ENCODE results near the gene DUSP3.

Gene DUSP3

DNA sequence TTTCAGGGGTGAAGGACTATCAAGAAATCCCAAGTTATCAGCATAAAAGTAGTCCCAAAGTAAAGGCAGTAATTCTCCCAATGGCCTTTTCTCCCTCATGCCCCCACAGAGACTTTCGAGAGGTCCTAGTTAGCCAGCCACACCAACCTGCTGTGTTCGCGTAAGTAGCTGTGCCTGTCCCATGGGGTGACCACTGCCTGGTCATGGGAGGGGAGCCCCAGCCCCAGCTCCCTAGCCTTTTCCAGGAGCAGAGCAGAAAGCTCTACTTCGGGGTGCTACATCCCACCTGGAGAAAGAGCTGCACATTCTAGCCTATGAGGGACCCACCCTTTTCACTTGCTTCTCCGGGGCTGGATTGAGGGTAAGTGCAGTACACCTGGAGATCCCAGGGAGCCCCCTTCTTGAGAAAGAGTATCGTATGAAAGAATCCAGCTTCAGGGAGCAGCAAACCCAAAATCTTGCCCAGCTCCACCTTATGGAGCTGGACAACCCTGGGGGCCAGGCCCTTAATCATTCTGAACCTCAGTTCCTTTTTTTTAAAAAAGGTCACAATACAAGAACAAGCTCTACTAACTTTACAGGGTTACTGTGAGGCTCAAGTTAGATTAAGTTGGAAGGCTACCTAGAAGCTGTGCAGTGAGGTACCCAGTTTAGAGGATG is 11.6 kb downstream of the DUSP3 start:
- no peak for DNase-seq (ENCODE audit: low read depth)

DNA sequence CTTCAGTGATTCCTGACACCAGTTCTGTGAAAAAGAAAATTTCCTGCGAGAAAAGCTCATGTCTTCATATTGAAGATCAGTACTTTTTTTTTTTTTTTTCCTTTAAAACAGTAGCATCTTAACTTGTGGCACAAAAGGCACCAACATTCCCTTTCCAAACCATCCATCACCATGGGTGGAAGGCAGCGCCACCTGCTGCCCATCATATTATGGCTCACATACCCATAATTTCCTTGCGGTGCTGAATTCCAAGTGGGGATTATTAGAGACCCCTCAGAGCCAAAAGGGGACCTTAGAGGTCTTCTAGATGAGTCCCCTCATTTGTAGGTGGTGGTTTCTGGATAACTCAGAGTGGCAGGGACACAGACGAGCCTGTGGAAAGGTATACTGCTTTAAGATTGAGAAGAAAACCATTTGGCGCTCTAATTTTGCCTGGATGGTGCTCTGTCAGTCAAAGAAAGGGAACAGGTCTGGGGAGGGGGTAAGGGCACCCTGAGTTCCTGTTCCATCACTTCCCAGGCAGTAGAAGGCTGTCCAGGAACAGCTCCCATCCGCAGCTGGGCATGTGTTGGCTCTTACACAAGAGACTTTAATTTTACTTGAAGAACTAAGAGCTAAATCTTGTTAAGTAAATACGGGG is 12.2 kb downstream of the DUSP3 start:
- H3K4me3 ChIP-seq (replicated peaks; ENCODE audit: low read depth, low read length), result no peak overlapping the region
- DNase-seq (ENCODE audit: low read depth), result peak; percentile 74
- TF ChIP-seq, protein P1, sequence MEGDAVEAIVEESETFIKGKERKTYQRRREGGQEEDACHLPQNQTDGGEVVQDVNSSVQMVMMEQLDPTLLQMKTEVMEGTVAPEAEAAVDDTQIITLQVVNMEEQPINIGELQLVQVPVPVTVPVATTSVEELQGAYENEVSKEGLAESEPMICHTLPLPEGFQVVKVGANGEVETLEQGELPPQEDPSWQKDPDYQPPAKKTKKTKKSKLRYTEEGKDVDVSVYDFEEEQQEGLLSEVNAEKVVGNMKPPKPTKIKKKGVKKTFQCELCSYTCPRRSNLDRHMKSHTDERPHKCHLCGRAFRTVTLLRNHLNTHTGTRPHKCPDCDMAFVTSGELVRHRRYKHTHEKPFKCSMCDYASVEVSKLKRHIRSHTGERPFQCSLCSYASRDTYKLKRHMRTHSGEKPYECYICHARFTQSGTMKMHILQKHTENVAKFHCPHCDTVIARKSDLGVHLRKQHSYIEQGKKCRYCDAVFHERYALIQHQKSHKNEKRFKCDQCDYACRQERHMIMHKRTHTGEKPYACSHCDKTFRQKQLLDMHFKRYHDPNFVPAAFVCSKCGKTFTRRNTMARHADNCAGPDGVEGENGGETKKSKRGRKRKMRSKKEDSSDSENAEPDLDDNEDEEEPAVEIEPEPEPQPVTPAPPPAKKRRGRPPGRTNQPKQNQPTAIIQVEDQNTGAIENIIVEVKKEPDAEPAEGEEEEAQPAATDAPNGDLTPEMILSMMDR (IDR thresholded peaks at IDR 0.05; ENCODE audit: low read length, missing control alignments), result peak; percentile 92

More for the DNA sequence above, 11.6 kb downstream of the DUSP3 start:
- TF ChIP-seq, protein P1 (IDR thresholded peaks at IDR 0.05; ENCODE audit: low read length, missing control alignments), result no peak
- no peak overlapping the region for H3K4me3 ChIP-seq (replicated peaks; ENCODE audit: low read depth, low read length)

DNA sequence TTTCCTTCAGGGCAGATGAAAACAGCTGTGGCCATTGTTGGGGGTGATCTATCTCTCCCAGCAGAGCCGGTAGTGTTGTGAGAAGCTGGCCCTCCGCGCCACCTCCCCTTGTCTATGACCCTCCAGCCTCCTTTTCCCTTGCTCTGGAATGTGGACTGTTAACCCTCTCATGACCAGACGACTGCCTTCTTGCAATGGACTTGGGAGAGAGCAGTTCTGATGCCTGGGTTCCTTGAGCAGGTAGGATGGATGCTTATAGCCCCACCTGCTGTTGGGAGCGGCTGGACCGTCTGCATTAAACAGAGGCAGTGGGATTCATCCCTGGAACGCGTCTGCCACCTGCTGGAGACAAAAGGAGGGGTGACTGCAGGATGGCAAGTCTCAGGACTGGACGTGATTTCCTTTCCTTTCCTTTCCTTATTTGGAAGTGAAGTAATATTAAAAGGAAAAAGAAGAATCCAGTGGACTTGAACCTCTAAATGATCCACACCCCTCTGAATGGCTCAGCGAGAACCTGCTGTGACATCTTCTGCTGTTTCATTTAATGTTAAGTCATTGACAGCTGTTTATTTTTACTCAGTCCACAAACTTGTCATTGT is 18.4 kb downstream of the DUSP3 start:
- peak; percentile 96 for DNase-seq (ENCODE audit: low read depth)
- TF ChIP-seq, protein P1 (IDR thresholded peaks at IDR 0.05; ENCODE audit: low read length, missing control alignments), result peak; percentile 100
- H3K4me3 ChIP-seq (replicated peaks; ENCODE audit: low read depth, low read length), result no peak overlapping the region

DNA sequence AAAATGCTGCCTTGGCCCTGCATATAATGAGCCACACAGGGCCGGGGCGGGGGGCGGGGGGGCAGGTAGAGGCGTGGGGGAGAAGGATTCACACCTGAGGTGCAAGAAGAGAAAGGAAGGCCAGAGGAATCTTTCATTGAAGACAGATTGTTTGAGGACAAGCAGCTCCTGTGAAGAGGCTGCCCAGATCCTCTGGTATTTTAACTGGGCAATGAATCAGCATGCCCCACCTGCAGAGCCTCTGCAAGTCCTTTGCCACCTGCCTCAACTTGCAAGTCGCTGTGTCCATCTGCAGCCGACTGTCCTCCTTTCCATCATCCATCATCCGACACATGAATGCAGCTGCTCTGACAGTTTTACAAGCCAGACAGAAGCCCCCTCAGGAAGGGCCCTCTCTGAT is 18.9 kb downstream of the DUSP3 start:
- TF ChIP-seq, protein P1 (IDR thresholded peaks at IDR 0.05; ENCODE audit: low read length, missing control alignments), result no peak
- H3K4me3 ChIP-seq (replicated peaks; ENCODE audit: low read depth, low read length), result no peak overlapping the region
- no peak for DNase-seq (ENCODE audit: low read depth)

DNA sequence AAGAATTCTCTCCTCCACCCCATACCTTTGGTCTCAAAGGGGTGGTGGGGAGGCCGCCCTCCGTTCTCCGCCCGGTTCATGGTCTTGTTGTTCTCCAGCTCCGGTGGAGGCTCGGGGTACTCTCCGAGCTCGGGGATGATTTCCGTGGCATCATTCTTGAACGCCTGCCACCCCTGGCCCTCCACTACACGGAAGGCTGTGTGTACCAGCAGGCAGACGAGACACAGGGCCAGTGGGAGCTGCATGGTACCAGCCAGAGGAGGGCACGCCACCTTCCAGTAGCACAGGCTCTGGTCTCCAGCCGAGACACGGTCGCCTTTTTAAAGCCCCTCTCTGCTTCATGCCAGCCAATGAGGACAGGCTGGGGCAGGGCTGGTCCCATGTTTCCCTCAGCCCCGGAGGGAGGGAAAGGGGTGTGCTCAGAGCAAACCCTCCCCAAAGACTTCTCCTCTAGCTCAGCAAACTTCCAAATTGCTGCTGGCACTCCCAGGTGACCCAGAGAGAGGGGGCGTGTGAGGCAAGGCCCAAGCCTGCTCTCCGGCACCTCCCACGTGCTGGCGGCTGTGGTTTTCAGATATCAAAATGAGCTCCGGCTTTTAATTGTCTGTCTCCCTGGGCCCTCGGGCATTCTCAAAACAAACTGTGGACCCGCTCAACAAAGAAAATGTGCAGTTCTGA is 20.1 kb downstream of the DUSP3 start, which contains the start of gene SOST:
TSS of gene SOST (minus strand) at position 295 of the 678 bp plus-strand sequence. CDS start at position 245, 50 bp downstream.
- H3K4me3 ChIP-seq (replicated peaks; ENCODE audit: low read depth, low read length), result no peak within 1 kb of the TSS
- TF ChIP-seq, protein P1 (IDR thresholded peaks at IDR 0.05; ENCODE audit: low read length, missing control alignments), result no peak
- no peak for DNase-seq (ENCODE audit: low read depth)

DNA sequence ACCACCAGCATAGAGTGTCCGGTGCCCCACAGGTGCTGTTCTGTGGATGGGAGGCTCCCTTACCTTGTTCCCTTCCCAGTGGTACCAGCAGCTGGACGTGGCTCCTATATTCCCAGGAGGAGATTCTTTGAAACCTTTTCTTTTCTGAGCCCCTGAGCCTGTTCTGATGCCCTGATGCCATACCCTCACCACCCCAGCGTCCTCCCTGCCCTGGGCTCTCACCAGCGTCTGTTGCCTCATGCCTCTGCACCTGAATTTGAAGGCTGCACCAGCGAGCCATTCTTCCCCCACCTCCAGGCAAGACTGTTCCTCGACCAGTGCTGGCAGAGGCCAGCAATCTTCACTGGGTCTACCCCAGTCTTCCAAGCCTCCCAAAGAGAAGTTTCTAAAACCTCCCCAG is 20.7 kb downstream of the DUSP3 start:
- no peak overlapping the region for H3K4me3 ChIP-seq (replicated peaks; ENCODE audit: low read depth, low read length)
- TF ChIP-seq, protein P1 (IDR thresholded peaks at IDR 0.05; ENCODE audit: low read length, missing control alignments), result no peak
- DNase-seq (ENCODE audit: low read depth), result no peak

All from fibroblast of pulmonary artery (primary cell).